ENCODE measurements around the gene ARSA. TPM values are rescaled to one million over a fixed set of nuclear protein-coding genes. Genes with fewer than 3 reads are reported as not detected.

Gene ARSA
- total RNA-seq, 2 donors from 2014 or later = 60.7 to 81.7 TPM

DNA sequence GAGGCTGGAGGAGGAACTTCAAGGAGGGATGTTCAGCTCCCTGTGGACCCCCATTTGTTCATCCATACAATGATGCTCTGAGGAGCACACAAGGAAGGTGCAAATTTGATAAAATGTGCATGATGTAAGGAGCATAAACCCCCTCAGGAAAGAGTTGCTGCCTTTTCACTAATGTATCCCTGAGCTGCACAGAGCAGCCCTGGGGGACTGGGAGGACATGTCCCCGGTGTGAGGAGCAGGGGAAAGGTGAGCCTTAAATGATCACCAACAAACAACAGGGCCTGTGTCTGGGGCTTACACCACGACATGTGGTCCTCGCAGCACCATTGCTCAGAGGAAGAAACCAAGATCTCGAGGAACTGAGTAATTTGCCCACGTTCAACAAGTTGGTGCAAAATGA is 30.9 kb downstream of the ARSA start:
- no peaks in the 10 kb centered on the region for H3K9me3 ChIP-seq
- intact Hi-C loops (cut with DNase I) = no loop called here
- TF ChIP-seq, protein P1, sequence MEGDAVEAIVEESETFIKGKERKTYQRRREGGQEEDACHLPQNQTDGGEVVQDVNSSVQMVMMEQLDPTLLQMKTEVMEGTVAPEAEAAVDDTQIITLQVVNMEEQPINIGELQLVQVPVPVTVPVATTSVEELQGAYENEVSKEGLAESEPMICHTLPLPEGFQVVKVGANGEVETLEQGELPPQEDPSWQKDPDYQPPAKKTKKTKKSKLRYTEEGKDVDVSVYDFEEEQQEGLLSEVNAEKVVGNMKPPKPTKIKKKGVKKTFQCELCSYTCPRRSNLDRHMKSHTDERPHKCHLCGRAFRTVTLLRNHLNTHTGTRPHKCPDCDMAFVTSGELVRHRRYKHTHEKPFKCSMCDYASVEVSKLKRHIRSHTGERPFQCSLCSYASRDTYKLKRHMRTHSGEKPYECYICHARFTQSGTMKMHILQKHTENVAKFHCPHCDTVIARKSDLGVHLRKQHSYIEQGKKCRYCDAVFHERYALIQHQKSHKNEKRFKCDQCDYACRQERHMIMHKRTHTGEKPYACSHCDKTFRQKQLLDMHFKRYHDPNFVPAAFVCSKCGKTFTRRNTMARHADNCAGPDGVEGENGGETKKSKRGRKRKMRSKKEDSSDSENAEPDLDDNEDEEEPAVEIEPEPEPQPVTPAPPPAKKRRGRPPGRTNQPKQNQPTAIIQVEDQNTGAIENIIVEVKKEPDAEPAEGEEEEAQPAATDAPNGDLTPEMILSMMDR (IDR thresholded peaks at IDR 0.05) = no peak
- TF ChIP-seq POLR2A (IDR thresholded peaks at IDR 0.05) = no peak
- no peak for TF ChIP-seq POLR2AphosphoS5 (IDR thresholded peaks at IDR 0.05)
- H3K27me3 ChIP-seq (replicated peaks; ENCODE audit: insufficient read depth) = no peaks in the 10 kb centered on the region
- 88% methylated on average over 5 of the region's 5 CpGs for WGBS
- no peaks in the 10 kb centered on the region for H3K4me1 ChIP-seq (replicated peaks)
- H3K36me3 ChIP-seq = no peaks in the 10 kb centered on the region
- no peak for DNase-seq (ENCODE audit: low spot score)
- no peak overlapping the region for H3K27ac ChIP-seq
- no peak overlapping the region for H3K4me3 ChIP-seq

DNA sequence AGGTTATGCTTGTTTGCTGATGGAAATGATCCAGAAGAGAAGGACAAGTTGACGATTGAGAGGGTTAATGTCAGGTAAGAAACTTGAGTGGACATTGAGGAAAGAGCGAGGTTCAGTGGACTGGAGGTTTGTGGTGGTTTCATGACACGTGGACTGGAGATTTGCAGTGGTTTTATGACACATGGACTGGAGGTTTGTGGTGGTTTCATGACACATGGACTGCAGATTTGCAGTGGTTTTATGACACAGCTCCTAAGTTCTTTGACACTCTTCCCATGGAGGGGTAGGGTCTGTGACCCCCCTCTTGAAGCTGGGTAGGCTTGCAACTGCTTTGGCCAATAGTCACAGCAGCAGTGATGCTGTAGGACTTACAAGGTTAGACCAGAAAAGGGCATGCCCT is 32.8 kb downstream of the ARSA start:
- intact Hi-C loops (cut with DNase I) = no loop called here

DNA sequence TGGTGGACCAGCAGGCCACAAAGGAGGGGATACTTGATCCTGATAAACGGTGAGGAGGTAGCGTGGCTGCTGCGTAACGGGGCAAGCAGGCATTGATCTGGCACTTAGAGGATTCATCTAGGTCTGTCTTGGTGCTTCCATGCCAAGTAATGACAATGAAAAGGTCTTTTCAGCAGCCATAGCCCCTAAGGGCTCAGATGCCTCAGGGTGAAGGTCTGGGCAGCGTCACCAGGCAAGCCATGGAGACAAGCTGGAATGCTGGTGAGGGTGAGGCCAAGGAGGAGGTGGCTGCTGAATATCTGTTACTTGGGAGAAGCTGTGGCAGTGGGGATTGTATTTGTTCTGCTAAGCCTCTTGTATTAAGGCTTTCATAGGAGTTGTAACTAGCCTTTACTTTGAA is 40.5 kb downstream of the ARSA start:
- TF ChIP-seq POLR2AphosphoS5 (IDR thresholded peaks at IDR 0.05) (no peak), POLR2A (IDR thresholded peaks at IDR 0.05) (no peak)
- TF ChIP-seq, protein P1 (IDR thresholded peaks at IDR 0.05) = no peak
- H3K27ac ChIP-seq = no peak overlapping the region
- no peaks in the 10 kb centered on the region for H3K27me3 ChIP-seq (replicated peaks; ENCODE audit: insufficient read depth)
- H3K36me3 ChIP-seq = no peaks in the 10 kb centered on the region
- H3K4me1 ChIP-seq (replicated peaks) = peaks cover 4% of the 10 kb centered on the region
- H3K9me3 ChIP-seq = no peaks in the 10 kb centered on the region
- WGBS = 97% methylated on average over 5 of the region's 5 CpGs
- DNase-seq (ENCODE audit: low spot score) = no peak
- intact Hi-C loops (cut with DNase I) = no loop called here
- no peak overlapping the region for H3K4me3 ChIP-seq

More for the DNA sequence above, 32.8 kb downstream of the ARSA start:
- Histone ChIP-seq H3K4me3 (no peak overlapping the region), H3K27ac (no peak overlapping the region), H3K9me3 (no peaks in the 10 kb centered on the region), H3K27me3 (replicated peaks; ENCODE audit: insufficient read depth) (no peaks in the 10 kb centered on the region), H3K4me1 (replicated peaks) (no peaks in the 10 kb centered on the region), H3K36me3 (no peaks in the 10 kb centered on the region)
- DNase-seq (ENCODE audit: low spot score) = no peak
- WGBS = 91% methylated on average over 3 of the region's 3 CpGs
- TF ChIP-seq POLR2AphosphoS5 (IDR thresholded peaks at IDR 0.05) = no peak
- TF ChIP-seq, protein P1 (IDR thresholded peaks at IDR 0.05) = no peak
- TF ChIP-seq POLR2A (IDR thresholded peaks at IDR 0.05) = no peak

DNA sequence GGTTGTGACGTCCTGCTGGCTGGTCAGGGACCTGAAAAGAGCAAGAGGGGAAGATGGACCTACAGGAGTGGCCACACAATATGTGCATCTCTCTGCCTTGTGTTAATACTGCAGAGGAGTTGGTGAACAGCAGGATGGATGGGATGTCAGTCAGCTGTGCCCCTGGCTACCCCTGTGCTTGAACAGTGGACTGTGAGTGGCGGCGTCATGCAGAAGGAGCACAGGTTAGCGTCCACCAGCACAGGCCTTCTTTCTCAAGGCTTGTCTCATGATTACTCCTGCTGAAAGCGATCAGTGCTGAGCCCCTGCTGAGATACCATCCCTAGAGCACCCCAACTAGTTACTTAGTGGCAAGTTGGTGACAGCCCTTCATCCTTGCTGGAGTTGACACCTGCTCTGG is 41.5 kb downstream of the ARSA start:
- DNase-seq (ENCODE audit: low spot score) = no peak
- intact Hi-C loops (cut with DNase I) = no loop called here
- Histone ChIP-seq H3K27ac (no peak overlapping the region), H3K9me3 (no peaks in the 10 kb centered on the region), H3K4me1 (replicated peaks) (peaks cover 9% of the 10 kb centered on the region), H3K36me3 (no peaks in the 10 kb centered on the region), H3K4me3 (no peak overlapping the region), H3K27me3 (replicated peaks; ENCODE audit: insufficient read depth) (no peaks in the 10 kb centered on the region)
- 79% methylated on average over 5 of the region's 5 CpGs for WGBS
- no peak for TF ChIP-seq POLR2A (IDR thresholded peaks at IDR 0.05)
- TF ChIP-seq POLR2AphosphoS5 (IDR thresholded peaks at IDR 0.05) = no peak
- TF ChIP-seq, protein P1 (IDR thresholded peaks at IDR 0.05) = no peak

DNA sequence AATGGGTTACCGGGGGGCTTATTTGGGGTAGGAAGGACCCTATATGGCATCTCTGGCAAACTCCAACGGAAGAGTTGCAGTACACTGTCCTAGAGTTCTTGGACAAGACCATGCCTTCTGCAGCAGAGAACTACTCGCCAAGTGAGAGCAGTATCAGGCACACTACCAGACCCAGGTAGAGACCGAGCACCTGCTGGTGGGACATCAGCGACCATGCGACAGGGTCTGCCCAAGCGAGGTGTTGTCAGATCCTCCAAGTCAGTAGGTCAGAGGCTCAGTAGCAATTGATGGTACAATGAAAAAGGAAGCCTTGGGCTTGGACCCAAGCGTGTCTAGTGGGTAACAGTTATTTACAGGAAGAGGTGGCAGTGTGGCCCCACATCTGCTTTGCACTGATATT is 42.2 kb downstream of the ARSA start:
- Histone ChIP-seq H3K36me3 (no peaks in the 10 kb centered on the region), H3K27me3 (replicated peaks; ENCODE audit: insufficient read depth) (no peaks in the 10 kb centered on the region), H3K9me3 (no peaks in the 10 kb centered on the region), H3K4me1 (replicated peaks) (peaks cover 12% of the 10 kb centered on the region), H3K27ac (no peak overlapping the region), H3K4me3 (no peak overlapping the region)
- no peak for DNase-seq (ENCODE audit: low spot score)
- WGBS = 92% methylated on average over 8 of the region's 8 CpGs
- intact Hi-C loops (cut with DNase I) = no loop called here
- TF ChIP-seq POLR2AphosphoS5 (IDR thresholded peaks at IDR 0.05) = no peak
- TF ChIP-seq, protein P1 (IDR thresholded peaks at IDR 0.05) = no peak

All from prostate gland (tissue), 2 donors.